Tibial artery (tissue), 4 donors: ENCODE measurements around the gene TTC21B.
"Not testable (repeated sequence)": the region's sequence is repeated elsewhere in the genome, so short reads cannot be mapped to it uniquely, and the experiment has no call there.

Source experiments
- DNase-seq, 2 donors: peaks; one replicate each; pipeline ENCODE4 v3.0.0-alpha.2; 2019
- H3K27ac ChIP-seq, 2 donors: fragments of 200-600 bp; sonication (generic) in 1 of 2; 1 replicate in 1 of 2; 2 replicates in 1 of 2; pipeline ENCODE4 v1.5.1; 2018 to 2019; ENCODE audit warnings: mild to moderate bottlenecking in 1 of 2
- H3K27me3 ChIP-seq, 2 donors: fragments of 200-600 bp; sonication (generic) in 1 of 2; one replicate each; pipeline versions ENCODE4 v1.5.1 to v1.6.0; 2016 to 2019
- H3K36me3 ChIP-seq, 3 donors: fragments of 200-600 bp; sonication (generic) in 2 of 3; one replicate each; pipeline ENCODE4 v1.5.1; 2016 to 2019; ENCODE audit warnings: mild to moderate bottlenecking in 2 of 3
- H3K4me1 ChIP-seq, 4 donors: fragments of 200-600 bp; sonication (generic) in 2 of 4; 1 replicate in 3 of 4; 2 replicates in 1 of 4; pipeline ENCODE4 v1.5.1; 2016 to 2019
- H3K4me3 ChIP-seq, 2 donors: fragments of 200-600 bp; sonication (generic) in 1 of 2; 1 replicate in 1 of 2; 2 replicates in 1 of 2; pipeline ENCODE4 v1.5.1; 2018 to 2019; ENCODE audit warnings: mild to moderate bottlenecking in 2 of 2
- H3K9me3 ChIP-seq, 3 donors: fragments of 200-600 bp; sonication (generic) in 1 of 3; one replicate each; pipeline ENCODE4 v1.5.1; 2016 to 2019
- intact Hi-C: fragments of 100-400 bp; cut with DNase I; formaldehyde crosslinking; loops from one replicate; pipeline ENCODE4 v1.15.0; 2023; ENCODE audit warnings: low total_unique reads
- TF ChIP-seq, protein P1 (sequence below), 2 experiments: fragments of 200-600 bp in 1 of 2; fragments of 450-650 bp in 1 of 2; IDR thresholded peaks; one replicate each; pipeline ENCODE4 v1.5.1; 2017 to 2019; ENCODE audit warnings: antibody characterized with exemption in 2 of 2, mild to moderate bottlenecking in 1 of 2, moderate library complexity in 1 of 2

Gene TTC21B

DNA sequence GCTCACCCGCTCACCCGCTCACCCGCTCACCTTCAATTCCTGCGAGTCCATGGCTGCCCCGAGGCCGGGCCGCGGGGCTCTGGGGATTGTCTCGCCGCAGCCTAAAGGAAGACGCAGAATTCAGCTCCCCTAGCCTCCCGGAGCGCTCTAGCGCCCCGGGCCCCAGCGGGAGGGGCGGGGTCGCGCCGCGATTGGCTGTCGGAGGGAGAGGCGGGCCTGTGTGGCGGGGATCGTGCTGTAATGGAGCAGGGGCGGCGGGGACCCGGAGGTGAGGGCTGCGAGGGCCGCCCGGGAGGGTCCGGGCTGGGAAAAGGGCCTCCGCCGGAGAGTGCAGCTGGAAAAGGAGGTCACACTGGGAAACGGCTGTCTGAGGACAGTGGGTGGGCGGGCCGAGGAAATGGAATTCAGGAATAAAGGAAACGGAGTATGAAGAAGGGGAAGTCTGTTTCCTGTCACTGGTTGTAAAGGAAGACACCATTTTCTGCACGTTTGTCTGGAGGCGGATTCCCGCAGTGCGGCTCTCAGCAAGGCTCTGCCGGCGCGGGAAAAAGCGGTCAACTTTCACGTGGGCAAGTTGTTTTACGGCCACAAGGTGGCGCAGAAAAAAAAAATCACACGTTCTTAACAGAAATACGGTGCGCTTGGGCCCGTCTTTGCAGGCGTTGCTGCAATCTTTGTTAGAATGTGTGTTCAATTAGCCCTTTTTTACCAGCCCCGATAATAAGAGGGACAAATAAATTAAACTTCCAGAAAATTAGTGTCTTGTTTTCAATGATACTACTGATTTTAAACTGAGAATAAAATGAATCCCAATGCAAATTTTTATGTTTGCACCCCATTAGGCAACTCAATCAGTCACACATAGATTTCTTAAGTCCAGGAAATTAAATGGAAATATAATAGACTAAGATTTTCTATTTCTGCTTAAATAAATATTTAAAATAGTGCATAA lies at the start of gene TTC21B:
Gene TTC21B (minus strand): TSS at position 122 of the 952 bp plus-strand sequence. CDS start 71 bp downstream, at position 51.
- Histone ChIP-seq H3K9me3 (no peaks in the 10 kb centered on the region), H3K27me3 (no peaks in the 10 kb centered on the region), H3K36me3 (peaks cover 0 to 3% (median under 1%) of the 10 kb centered on the region in 3 donors), H3K4me1 (peaks cover 0 to 42% (median 15%) of the 10 kb centered on the region in 4 donors), H3K27ac (peak within 1 kb of the TSS; percentile 83 to 88), H3K4me3 (peak within 1 kb of the TSS; percentile 77 to 89)
- intact Hi-C loops = loop anchor here (5.0 kb wide), 1 partner anchor 173 kb away; the partner anchor contains the start of gene SCN1A
- TF ChIP-seq, protein P1, sequence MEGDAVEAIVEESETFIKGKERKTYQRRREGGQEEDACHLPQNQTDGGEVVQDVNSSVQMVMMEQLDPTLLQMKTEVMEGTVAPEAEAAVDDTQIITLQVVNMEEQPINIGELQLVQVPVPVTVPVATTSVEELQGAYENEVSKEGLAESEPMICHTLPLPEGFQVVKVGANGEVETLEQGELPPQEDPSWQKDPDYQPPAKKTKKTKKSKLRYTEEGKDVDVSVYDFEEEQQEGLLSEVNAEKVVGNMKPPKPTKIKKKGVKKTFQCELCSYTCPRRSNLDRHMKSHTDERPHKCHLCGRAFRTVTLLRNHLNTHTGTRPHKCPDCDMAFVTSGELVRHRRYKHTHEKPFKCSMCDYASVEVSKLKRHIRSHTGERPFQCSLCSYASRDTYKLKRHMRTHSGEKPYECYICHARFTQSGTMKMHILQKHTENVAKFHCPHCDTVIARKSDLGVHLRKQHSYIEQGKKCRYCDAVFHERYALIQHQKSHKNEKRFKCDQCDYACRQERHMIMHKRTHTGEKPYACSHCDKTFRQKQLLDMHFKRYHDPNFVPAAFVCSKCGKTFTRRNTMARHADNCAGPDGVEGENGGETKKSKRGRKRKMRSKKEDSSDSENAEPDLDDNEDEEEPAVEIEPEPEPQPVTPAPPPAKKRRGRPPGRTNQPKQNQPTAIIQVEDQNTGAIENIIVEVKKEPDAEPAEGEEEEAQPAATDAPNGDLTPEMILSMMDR (IDR thresholded peaks at IDR 0.05) = peak; percentile 74 to 82
- peak; percentile 95 to 96 for DNase-seq

DNA sequence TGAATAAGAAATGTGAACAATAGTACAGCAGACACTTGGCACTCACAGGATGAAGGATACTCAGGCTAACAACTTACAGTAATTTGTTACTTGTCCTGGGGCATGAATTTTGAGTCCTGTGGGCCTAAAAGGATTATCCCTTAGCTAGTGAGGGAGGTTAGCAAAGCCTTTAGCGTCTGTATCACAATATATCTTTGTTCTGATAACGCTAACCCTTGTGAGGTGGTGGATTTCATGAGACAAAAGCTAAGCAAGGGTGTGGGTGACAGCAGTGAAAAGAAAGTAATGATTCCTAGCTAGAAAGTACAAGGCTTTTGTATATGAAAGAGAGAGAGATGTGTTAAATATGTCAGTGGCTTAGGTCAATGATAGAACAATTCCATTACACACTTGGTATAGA lies 46.8 kb upstream of the TTC21B start:
- Histone ChIP-seq H3K4me1 (no peaks in the 10 kb centered on the region), H3K27me3 (no peaks in the 10 kb centered on the region), H3K27ac (no peak overlapping the region), H3K4me3 (no peak overlapping the region), H3K9me3 (no peaks in the 10 kb centered on the region), H3K36me3 (no peaks in the 10 kb centered on the region)
- DNase-seq = no peak
- TF ChIP-seq, protein P1 (IDR thresholded peaks at IDR 0.05) = no peak
- intact Hi-C loops = no loop called here

DNA sequence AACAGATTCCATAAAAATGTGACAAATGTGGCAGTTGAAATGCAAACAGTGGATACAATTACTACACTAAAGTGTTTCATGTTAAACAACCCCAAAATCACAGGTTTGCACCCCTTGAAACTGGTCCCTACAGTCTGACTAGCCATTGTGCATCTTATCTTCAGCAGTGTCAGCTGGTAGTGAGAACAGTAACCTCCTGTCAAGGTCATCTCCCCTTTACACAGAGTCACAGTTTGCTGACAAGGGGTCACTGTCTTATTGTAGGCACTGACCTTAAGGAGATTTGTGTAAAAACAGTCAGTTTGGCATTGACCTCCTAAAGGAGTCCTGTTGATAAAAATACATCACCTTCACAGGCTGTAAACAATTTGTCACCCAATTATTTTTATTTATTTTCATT lies 37.3 kb upstream of the TTC21B start:
- intact Hi-C loops = no loop called here
- Histone ChIP-seq H3K36me3 (no peaks in the 10 kb centered on the region), H3K4me1 (no peaks in the 10 kb centered on the region)

DNA sequence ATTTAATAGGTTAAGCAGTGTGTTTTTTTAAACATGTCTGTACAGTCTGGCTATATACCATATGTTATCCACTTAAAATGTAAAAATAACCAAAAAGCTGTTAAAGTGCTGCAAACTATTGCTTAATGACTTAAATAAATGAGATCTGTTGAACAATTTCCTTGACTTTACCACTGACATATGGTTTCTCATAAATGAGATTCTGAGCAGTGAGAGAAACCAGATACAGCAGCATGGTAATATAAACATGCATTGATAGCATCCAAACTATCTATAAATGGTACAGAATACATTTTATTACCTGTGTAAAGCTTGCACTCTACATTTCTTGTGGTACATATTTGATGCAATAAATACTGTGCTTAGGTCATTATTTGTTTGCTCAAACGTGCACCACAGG lies 36.3 kb upstream of the TTC21B start:
- H3K4me3 ChIP-seq = no peak overlapping the region
- TF ChIP-seq, protein P1 (IDR thresholded peaks at IDR 0.05) = no peak
- intact Hi-C loops = no loop called here
- H3K27me3 ChIP-seq = no peaks in the 10 kb centered on the region
- no peak overlapping the region for H3K27ac ChIP-seq
- H3K4me1 ChIP-seq = no peaks in the 10 kb centered on the region
- H3K36me3 ChIP-seq = no peaks in the 10 kb centered on the region
- no peaks in the 10 kb centered on the region for H3K9me3 ChIP-seq
- no peak for DNase-seq

More for the DNA sequence above, 37.3 kb upstream of the TTC21B start:
- TF ChIP-seq, protein P1 (IDR thresholded peaks at IDR 0.05) = no peak
- Histone ChIP-seq H3K4me3 (no peak overlapping the region), H3K27ac (no peak overlapping the region), H3K27me3 (no peaks in the 10 kb centered on the region), H3K9me3 (no peaks in the 10 kb centered on the region)
- DNase-seq = no peak

DNA sequence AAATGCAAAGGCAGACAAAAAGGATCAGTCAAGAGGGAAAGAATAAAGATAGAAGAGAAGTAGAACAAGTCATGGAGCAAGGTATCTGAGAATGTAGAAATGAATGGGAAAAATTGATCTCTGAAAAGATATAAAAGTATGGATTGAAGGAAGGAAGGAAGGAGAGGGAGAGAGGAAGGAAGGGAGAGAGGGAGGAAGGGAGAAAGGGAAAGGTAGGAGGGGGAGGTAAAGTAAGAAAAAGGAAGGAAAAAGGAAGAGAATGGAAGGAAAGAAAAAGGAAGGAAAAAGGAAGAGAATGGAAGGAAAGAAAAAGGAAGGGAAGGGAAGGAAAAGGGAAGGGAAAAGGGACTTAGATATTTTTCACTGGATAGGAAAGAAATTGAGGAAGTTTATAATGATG lies 31.5 kb upstream of the TTC21B start:
- no peaks in the 10 kb centered on the region for H3K4me1 ChIP-seq
- H3K9me3 ChIP-seq = no peaks in the 10 kb centered on the region
- TF ChIP-seq, protein P1 (IDR thresholded peaks at IDR 0.05) = no peak
- no peaks in the 10 kb centered on the region for H3K27me3 ChIP-seq
- no peak for DNase-seq
- no peaks in the 10 kb centered on the region for H3K36me3 ChIP-seq
- intact Hi-C loops = no loop called here
- H3K27ac ChIP-seq = no peak overlapping the region
- H3K4me3 ChIP-seq = no peak overlapping the region

DNA sequence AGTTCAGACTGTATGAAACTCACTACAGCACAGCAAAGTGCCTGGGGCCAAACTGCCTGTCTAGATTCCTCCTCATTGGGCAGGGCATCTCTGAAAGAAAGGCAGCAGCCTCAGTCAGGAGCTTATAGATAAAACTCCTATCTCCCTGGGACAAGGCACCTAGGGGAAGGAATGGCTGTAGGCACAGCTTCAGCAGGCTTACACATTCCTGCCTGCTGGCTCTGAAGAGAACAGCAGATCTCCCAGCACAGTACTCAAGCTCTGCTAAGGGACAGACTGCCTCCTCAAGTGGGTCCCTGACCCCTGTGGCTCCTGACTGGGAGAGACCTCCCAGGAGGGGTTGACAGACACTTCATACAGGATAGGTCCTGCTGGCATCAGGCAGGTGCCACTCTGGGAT lies 18.6 kb upstream of the TTC21B start:
- DNase-seq, H3K36me3 ChIP-seq, H3K9me3 ChIP-seq, intact Hi-C loops, H3K4me1 ChIP-seq, H3K27ac ChIP-seq, H3K4me3 ChIP-seq, H3K27me3 ChIP-seq: not testable (repeated sequence)
